Loucy (cell line): ENCODE data around the gene STK38L.

Experiments
- H2AFZ ChIP-seq: fragments of 200-600 bp; sonication (generic); 2 replicates; pipeline ENCODE4 v1.6.0; 2016; ENCODE audit warnings: antibody characterized with exemption, mild to moderate bottlenecking, low read length, moderate library complexity
- H3F3A ChIP-seq: fragments of 200-600 bp; 2 replicates; pipeline ENCODE4 v1.6.0; 2016; ENCODE audit warnings: antibody characterized with exemption, low read depth, mild to moderate bottlenecking
- H3K27me3 ChIP-seq: fragments of 200-600 bp; sonication (generic); 2 replicates; pipeline ENCODE4 v1.6.1; 2014; ENCODE audit warnings: low read length, mild to moderate bottlenecking; ENCODE audit not compliant: insufficient read depth, poor library complexity, severe bottlenecking
- H3K36me3 ChIP-seq: fragments of 200-600 bp; sonication (generic); 2 replicates; pipeline ENCODE4 v1.6.1; 2016; ENCODE audit warnings: low read length; ENCODE audit not compliant: insufficient read depth
- H3K4me1 ChIP-seq: fragments of 200-600 bp; sonication (generic); 2 replicates; pipeline ENCODE4 v1.5.1; 2014; ENCODE audit warnings: low read length, mild to moderate bottlenecking; ENCODE audit not compliant: insufficient read depth, poor library complexity, severe bottlenecking
- H3K4me2 ChIP-seq: fragments of 200-600 bp; sonication (generic); 2 replicates; pipeline ENCODE4 v1.6.0; 2014; ENCODE audit warnings: antibody characterized with exemption, low read length, low read depth, mild to moderate bottlenecking; ENCODE audit not compliant: poor library complexity, severe bottlenecking
- H3K4me3 ChIP-seq: fragments of 200-600 bp; sonication (generic); 2 replicates; pipeline ENCODE4 v1.5.1; 2014; ENCODE audit warnings: low read length, mild to moderate bottlenecking, mixed read lengths; ENCODE audit not compliant: poor library complexity, severe bottlenecking
- H3K79me2 ChIP-seq: fragments of 200-600 bp; sonication (generic); 2 replicates; pipeline ENCODE4 v1.6.1; 2014; ENCODE audit warnings: low read length; ENCODE audit not compliant: insufficient read depth
- H3K9ac ChIP-seq: fragments of 200-600 bp; sonication (generic); 2 replicates; pipeline ENCODE4 v1.6.0; 2014; ENCODE audit warnings: mild to moderate bottlenecking, low read depth, low read length, moderate library complexity; ENCODE audit not compliant: poor library complexity, severe bottlenecking
- H3K9me2 ChIP-seq: fragments of 200-600 bp; sonication (generic); replicated peaks from 2 replicates; pipeline ENCODE4 v1.6.1; 2016; ENCODE audit warnings: low read depth, low read length, mixed read lengths
- H3K9me3 ChIP-seq: fragments of 200-600 bp; sonication (generic); 2 replicates; pipeline ENCODE4 v1.6.1; 2014; ENCODE audit warnings: mild to moderate bottlenecking, antibody characterized with exemption, low read length, low read depth; ENCODE audit not compliant: insufficient read depth
- H4K20me1 ChIP-seq: fragments of 200-600 bp; sonication (generic); 2 replicates; pipeline ENCODE4 v1.6.0; 2014; ENCODE audit warnings: antibody characterized with exemption, low read length, mild to moderate bottlenecking; ENCODE audit not compliant: insufficient read depth, poor library complexity, severe bottlenecking
- CTCF ChIP-seq: fragments of 200-600 bp; sonication (generic); conservative IDR thresholded peaks from 2 replicates; pipeline ENCODE4 v1.5.1; 2014; ENCODE audit warnings: mild to moderate bottlenecking, antibody characterized with exemption, low read length
- EZH2phosphoT487 ChIP-seq: fragments of 200-600 bp; IDR thresholded peaks from 2 replicates; pipeline ENCODE4 v1.6.1; 2018; ENCODE audit warnings: antibody characterized with exemption, mild to moderate bottlenecking, moderate library complexity, borderline replicate concordance

Gene STK38L

GRCh38 chr12:27220055-27220987, 23.8 kb upstream of the STK38L start:
- Histone ChIP-seq H3K4me2 (no peak overlapping the region), H3K9me2 (no peaks in the 10 kb centered on the region), H2AFZ (peak overlapping the region; percentile 23; the same call in 1 of the 2 replicates), H3K4me1 (no peaks in the 10 kb centered on the region), H3K9me3 (no peaks in the 10 kb centered on the region), H4K20me1 (no peaks in the 10 kb centered on the region), H3K4me3 (no peak overlapping the region), H3K36me3 (no peaks in the 10 kb centered on the region), H3K79me2 (no peaks in the 10 kb centered on the region), H3F3A (no peaks in the 10 kb centered on the region), H3K27me3 (no peaks in the 10 kb centered on the region), H3K9ac (no peak overlapping the region)
- TF ChIP-seq EZH2phosphoT487: no peak
- no peak for TF ChIP-seq CTCF

GRCh38 chr12:27220988-27221345, 23.1 kb upstream of the STK38L start:
- Histone ChIP-seq H3K9ac (no peak overlapping the region), H3K9me2 (no peaks in the 10 kb centered on the region), H3K4me3 (no peak overlapping the region), H3K4me1 (no peaks in the 10 kb centered on the region), H3K9me3 (no peaks in the 10 kb centered on the region), H3K27me3 (no peaks in the 10 kb centered on the region), H3K36me3 (no peaks in the 10 kb centered on the region), H3K79me2 (no peaks in the 10 kb centered on the region), H4K20me1 (no peaks in the 10 kb centered on the region), H2AFZ (no peak overlapping the region), H3K4me2 (no peak overlapping the region), H3F3A (no peaks in the 10 kb centered on the region)
- TF ChIP-seq CTCF (no peak), EZH2phosphoT487 (no peak)

GRCh38 chr12:27221625-27222387, 22.3 kb upstream of the STK38L start:
- Histone ChIP-seq H3K4me3 (no peak overlapping the region), H4K20me1 (no peaks in the 10 kb centered on the region), H3K4me2 (no peak overlapping the region), H3K79me2 (no peaks in the 10 kb centered on the region), H3F3A (no peaks in the 10 kb centered on the region), H3K9me2 (no peaks in the 10 kb centered on the region), H3K4me1 (no peaks in the 10 kb centered on the region), H3K27me3 (no peaks in the 10 kb centered on the region), H3K36me3 (no peaks in the 10 kb centered on the region), H2AFZ (no peak overlapping the region), H3K9me3 (no peaks in the 10 kb centered on the region), H3K9ac (no peak overlapping the region)
- TF ChIP-seq CTCF (no peak), EZH2phosphoT487 (no peak)
